ENCODE results near the gene NPTX1. TPM values are rescaled to one million over a fixed set of nuclear protein-coding genes. Genes with fewer than 3 reads are reported as not detected.

The NPTX1 gene
- total and polyA plus RNA-seq, 5 donors = 0.02 TPM; not detected in 4

DNA sequence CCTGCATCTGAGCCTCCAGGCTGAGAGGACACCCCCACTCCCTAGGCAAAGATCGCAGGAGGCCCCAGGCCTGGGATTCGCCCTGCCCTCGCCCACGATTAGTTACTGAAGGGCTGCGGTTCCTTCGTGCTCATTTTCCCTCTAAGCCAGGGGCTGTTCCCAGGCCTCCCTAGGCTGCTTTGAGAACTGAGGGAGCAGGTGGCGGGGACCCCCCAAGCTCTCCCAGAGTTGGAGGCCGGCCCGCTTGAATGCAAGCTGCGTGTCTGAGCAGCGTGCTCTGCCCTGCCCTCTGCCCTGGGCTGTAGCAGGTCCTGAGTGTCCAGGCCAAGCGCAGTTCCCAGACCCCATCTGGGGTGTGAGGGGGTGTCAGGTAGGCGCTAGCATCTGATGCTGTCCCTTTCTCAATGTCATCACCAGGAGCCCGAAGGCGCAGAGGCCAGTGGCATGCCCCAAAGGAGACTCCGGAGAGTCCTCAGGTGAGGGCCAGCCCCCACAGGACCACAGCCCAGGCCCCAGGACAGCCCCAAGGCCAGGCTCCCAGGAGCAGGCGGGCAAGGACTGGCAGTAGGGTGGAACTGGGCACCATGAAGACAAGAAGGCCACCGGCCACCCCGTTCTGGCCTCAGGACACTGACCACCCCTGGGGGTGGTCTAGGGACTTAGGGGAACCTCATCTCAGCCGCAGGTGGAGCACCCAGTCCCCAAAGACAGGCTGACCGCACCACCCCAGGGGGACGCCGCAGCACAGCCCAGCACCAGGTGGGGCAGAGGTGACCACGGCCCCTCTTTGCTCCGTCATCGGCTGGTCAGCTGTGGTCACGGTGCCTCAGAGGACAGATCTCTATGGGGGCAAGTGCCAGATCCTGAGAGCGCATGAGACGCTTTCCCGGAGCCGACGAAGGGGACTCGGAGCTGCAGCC lies 46.8 kb downstream of the NPTX1 start:
- no peaks in the 10 kb centered on the region for H3K27me3 ChIP-seq (ENCODE audit: control insufficient read depth, insufficient read depth)
- 94% methylated on average over 33 of the region's 33 CpGs for WGBS
- H3K9me3 ChIP-seq (ENCODE audit: control insufficient read depth, low read length) = no peaks in the 10 kb centered on the region
- H3K4me1 ChIP-seq (ENCODE audit: control insufficient read depth, insufficient read depth, low read length) = no peaks in the 10 kb centered on the region
- H3K4me3 ChIP-seq (ENCODE audit: low read length) = no peak overlapping the region
- intact Hi-C loops (cut with DNase I) = loop anchor here in 3 of 4 donors (5.0 to 10.0 kb wide), 4 partner anchors 143 to 675 kb away; no protein-coding TSS in a partner anchor
- ATAC-seq = no peak
- DNase-seq = peak in 1 of 3 donors; percentile 51
- H3K27ac ChIP-seq (ENCODE audit: low read length) = no peak overlapping the region

DNA sequence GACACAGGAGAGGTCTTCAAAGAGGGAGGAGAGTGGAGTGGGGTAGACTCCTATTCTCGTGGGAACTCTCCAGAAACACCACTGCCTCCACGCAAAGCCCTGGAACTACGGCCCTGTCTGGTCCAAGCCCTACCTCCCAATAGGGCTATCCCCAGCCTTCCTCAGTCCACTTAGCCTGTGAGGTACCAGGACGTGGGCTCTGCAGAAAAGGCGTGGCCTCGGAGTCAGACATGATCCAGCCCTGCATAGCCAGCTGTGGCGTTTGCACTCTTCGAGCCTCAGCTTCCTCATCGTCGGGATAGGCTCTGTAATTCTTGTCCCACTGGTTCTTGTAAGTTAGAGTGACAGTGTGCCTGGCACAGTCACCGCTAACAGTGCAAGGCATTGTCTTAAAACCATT lies 47.6 kb downstream of the NPTX1 start:
- no peaks in the 10 kb centered on the region for H3K27me3 ChIP-seq (ENCODE audit: control insufficient read depth, insufficient read depth)
- intact Hi-C loops (cut with DNase I) = loop anchor here in 3 of 4 donors (5.0 to 10.0 kb wide), 3 partner anchors 144 to 676 kb away; no protein-coding TSS in a partner anchor
- H3K4me1 ChIP-seq (ENCODE audit: control insufficient read depth, insufficient read depth, low read length) = no peaks in the 10 kb centered on the region
- ATAC-seq (no peak), DNase-seq (no peak)
- WGBS = 89% methylated on average over 11 of the region's 11 CpGs
- H3K4me3 ChIP-seq (ENCODE audit: low read length) = no peak overlapping the region
- H3K27ac ChIP-seq (ENCODE audit: low read length) = no peak overlapping the region
- no peaks in the 10 kb centered on the region for H3K9me3 ChIP-seq (ENCODE audit: control insufficient read depth, low read length)

DNA sequence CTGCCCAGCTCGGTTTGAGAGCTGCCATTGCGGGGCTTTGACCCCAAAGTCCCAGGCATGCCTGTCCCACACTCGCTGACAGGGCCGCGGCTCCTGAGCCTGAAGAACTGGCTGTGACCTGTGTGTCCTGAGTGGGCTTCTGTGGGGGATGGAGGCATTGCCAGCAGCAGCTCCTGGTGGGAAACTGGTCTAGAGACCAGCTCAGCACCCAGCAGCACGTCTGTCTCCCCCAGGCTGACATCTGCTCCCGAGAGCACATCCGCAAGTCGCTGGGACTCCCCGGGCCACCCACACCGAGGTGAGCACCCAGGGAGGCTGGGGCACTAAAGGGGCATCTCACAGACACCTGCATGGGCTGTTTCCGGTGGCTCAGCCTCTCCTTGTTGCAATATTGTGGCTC lies 48.0 kb downstream of the NPTX1 start:
- no peak for DNase-seq
- no peak for ATAC-seq
- Histone ChIP-seq H3K4me3 (ENCODE audit: low read length) (no peak overlapping the region), H3K27ac (ENCODE audit: low read length) (no peak overlapping the region), H3K27me3 (ENCODE audit: control insufficient read depth, insufficient read depth) (no peaks in the 10 kb centered on the region), H3K9me3 (ENCODE audit: control insufficient read depth, low read length) (no peaks in the 10 kb centered on the region), H3K4me1 (ENCODE audit: control insufficient read depth, insufficient read depth, low read length) (no peaks in the 10 kb centered on the region)
- WGBS = 92% methylated on average over 12 of the region's 12 CpGs
- intact Hi-C loops (cut with DNase I) = loop anchor here in 3 of 4 donors (5.0 to 10.0 kb wide), 3 partner anchors 144 to 676 kb away; no protein-coding TSS in a partner anchor

DNA sequence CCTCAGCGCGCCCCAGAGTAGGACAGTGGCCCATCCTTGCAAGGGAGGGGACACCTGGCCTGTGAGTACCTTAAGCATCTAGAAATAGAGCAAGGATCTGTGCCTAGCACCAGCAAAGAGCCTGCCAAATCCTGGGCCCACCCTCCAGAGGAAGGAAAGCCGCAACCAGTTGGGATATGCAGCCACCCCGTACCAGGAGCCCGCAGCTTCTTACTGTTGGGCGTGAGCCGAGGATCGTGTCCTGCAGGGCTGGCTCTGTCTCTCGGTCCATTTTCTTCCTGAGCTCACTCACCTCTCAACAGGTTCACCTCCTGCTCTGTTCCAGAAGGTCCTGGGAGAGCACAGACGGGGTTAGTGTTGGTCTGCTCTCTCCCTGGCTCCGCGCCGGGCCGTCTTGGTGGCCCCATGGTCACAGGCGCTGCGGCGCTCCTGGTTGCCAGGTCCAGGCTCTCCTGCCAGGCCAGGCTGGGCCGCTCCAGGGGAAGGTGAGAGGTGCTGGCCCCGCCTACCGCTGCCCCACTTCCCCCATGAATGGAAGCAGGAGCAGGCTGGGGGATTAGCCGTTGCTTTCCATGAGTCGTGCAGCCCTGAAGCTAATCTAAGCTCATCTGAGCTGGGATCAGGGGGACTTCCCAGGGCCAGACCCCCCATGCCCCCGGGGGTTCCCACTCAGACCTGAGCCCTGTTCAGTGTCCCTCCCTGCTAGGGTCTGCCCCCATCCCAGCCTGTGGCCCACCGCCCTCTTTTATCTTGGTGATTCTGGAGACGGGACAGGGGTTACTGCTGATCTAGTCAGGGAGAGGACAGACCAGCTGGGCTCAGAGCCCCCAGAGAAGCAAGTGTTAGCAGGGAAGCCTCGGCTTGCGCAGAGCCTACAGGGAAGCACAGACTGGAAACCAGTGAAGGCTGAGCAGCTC lies 48.8 kb downstream of the NPTX1 start:
- no peaks in the 10 kb centered on the region for H3K27me3 ChIP-seq (ENCODE audit: control insufficient read depth, insufficient read depth)
- H3K9me3 ChIP-seq (ENCODE audit: control insufficient read depth, low read length) = no peaks in the 10 kb centered on the region
- intact Hi-C loops (cut with DNase I) = loop anchor here in 3 of 4 donors (5.0 to 10.0 kb wide), 3 partner anchors 145 to 677 kb away; no protein-coding TSS in a partner anchor
- 86% methylated on average over 27 of the region's 27 CpGs for WGBS
- no peak overlapping the region for H3K4me3 ChIP-seq (ENCODE audit: low read length)
- no peak overlapping the region for H3K27ac ChIP-seq (ENCODE audit: low read length)
- H3K4me1 ChIP-seq (ENCODE audit: control insufficient read depth, insufficient read depth, low read length) = no peaks in the 10 kb centered on the region
- peak in 1 of 3 donors; percentile 64 for DNase-seq
- ATAC-seq = no peak

DNA sequence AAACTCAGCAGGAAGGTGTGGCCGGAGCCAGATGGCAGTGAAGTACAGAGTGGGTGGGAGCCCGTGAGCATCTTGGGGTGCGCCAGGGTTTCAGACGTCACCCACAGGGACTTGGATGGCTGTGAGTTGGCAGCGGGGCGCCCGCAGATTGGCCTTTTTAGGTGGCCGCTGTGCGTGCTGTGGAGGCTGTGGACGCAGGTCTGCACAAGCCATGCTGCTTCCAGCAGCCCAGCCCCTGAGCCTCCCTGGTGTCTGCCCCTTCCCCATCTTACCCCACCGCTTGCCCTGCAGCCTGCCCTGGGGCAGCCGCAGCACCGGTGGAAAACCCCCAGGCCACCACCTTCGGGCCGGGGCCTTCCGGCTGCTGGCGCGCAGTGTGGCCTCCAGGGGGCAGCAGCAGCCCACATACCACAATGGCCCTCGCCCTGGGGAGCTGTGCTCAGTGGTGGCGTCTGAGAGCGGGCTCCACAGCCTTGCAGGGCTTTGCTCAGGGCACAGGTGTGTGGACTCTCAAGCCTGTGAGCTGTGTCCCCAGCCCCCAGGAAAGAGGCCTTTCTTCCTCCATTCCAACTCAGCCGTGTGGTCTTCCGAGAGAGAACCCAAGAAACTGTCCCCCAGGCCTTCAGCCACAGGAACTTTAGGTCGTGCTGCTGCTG lies 49.6 kb downstream of the NPTX1 start:
- DNase-seq (peak; percentile 72 to 88 (median 88)), ATAC-seq (peak; percentile 71 to 77)
- intact Hi-C loops (cut with DNase I) = loop anchor here in 3 of 4 donors (5.0 to 10.0 kb wide), 3 partner anchors 146 to 678 kb away; no protein-coding TSS in a partner anchor
- Histone ChIP-seq H3K9me3 (ENCODE audit: control insufficient read depth, low read length) (no peaks in the 10 kb centered on the region), H3K27me3 (ENCODE audit: control insufficient read depth, insufficient read depth) (no peaks in the 10 kb centered on the region), H3K27ac (ENCODE audit: low read length) (no peak overlapping the region), H3K4me3 (ENCODE audit: low read length) (no peak overlapping the region), H3K4me1 (ENCODE audit: control insufficient read depth, insufficient read depth, low read length) (no peaks in the 10 kb centered on the region)
- 39% methylated on average over 24 of the region's 24 CpGs for whole genome bisulfite sequencing

DNA sequence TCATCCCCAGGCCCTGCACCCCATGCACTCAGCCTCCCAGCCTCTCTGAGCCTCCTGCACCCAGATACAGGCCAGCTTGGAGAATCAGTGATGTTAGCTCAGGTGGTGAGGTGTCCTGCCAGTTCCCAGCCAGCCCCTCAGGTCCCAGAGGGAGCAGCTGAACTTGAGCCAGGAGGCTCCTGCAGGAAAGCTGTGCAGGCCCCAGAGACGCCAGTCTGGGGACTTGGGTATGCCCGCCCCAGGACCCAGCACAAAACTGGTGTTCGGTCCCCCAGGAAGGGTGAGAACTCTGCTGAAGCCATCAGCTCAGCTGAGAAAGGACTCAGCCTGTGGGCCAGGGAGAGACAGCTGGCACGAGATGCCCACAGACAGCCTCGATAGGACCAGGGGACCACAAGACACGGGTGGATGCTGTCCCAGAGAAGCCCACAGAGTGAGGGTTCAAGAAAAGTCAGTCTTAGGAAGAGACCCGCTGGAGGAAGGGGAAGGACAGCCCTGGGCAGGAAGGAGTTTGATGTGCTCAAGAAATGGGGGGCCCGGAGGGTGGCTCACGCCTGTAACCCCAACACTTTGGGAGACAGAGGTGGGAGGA lies 50.5 kb downstream of the NPTX1 start:
- intact Hi-C loops (cut with DNase I) = loop anchor here (2.0 to 10.0 kb wide), 4 partner anchors 146 to 679 kb away; no protein-coding TSS in a partner anchor
- ATAC-seq (no peak), DNase-seq (peak in 1 of 3 donors; percentile 39)
- no peaks in the 10 kb centered on the region for H3K9me3 ChIP-seq (ENCODE audit: control insufficient read depth, low read length)
- no peak overlapping the region for H3K4me3 ChIP-seq (ENCODE audit: low read length)
- no peaks in the 10 kb centered on the region for H3K27me3 ChIP-seq (ENCODE audit: control insufficient read depth, insufficient read depth)
- 82% methylated on average over 9 of the region's 9 CpGs for WGBS
- H3K27ac ChIP-seq (ENCODE audit: low read length) = no peak overlapping the region
- no peaks in the 10 kb centered on the region for H3K4me1 ChIP-seq (ENCODE audit: control insufficient read depth, insufficient read depth, low read length)

DNA sequence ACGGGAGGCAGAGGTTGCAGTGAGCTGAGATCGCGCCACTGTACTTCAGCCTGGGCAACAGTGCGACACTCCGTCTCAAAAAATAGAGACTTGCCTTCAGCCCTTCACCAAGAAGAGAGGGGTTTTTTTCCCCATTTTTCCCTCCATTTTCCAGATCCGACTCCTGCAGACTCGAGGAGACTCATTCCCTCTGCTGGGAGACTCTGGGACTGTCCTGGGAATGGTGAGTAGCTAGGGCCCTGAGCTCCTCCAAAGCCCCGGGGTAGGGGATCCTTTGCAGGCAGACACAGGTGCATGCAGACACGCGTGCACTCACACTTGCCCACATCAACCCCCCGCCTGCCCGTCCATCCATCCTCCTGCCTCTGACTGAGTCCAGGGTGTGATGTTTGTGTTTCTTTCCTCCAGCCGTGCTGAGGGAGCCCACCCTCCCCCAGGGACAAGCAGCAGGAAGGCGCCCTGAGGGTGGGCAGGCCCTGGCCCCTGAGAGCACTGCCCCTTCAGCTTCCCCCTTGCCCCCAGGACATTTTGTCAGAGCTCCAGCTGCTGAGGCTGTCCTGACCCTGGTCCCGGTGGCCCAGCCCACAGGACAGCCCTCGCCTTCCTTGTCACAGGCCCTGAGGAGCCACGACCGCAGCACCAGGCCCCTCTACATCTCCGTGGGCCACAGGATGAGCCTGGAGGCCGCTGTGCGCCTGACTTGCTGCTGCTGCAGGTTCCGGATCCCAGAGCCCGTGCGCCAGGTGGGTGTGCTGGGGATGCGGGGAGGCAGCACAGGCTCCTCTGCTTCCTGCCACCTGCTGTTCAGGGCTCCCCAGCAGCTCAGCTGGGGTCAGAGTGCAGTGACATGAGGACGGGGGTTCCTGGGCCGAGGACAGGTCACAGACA lies 51.3 kb downstream of the NPTX1 start:
- peak in 1 of 3 donors; percentile 37 for DNase-seq

DNA sequence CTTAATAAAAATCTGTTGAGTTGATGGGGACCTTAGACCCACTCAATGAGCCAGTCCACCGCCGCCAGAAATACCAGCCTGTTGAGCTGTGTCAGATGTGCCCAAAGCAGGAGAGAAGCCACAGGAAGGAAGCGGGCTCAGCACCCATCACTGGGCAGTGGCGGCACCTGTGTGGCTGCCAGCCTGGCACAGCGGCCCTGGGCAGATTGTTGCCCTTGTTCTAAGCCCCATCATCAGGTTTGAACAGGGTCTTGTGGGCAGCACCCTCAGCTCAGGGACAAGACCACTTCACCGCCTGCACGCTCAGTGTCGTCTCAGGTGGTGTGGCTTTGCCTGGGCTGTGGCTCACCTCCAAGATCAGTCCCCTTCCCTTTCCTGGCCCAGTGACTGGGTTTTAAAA lies 52.1 kb downstream of the NPTX1 start:
- ATAC-seq (no peak), DNase-seq (peak in 2 of 3 donors; percentile 33 to 59)
- H3K4me1 ChIP-seq (ENCODE audit: control insufficient read depth, insufficient read depth, low read length) = no peaks in the 10 kb centered on the region
- WGBS = 79% methylated on average over 8 of the region's 8 CpGs
- H3K27me3 ChIP-seq (ENCODE audit: control insufficient read depth, insufficient read depth) = no peaks in the 10 kb centered on the region
- no peak overlapping the region for H3K27ac ChIP-seq (ENCODE audit: low read length)
- no peaks in the 10 kb centered on the region for H3K9me3 ChIP-seq (ENCODE audit: control insufficient read depth, low read length)
- no peak overlapping the region for H3K4me3 ChIP-seq (ENCODE audit: low read length)
- intact Hi-C loops (cut with DNase I) = loop anchor here in 2 of 4 donors (2.0 to 10.0 kb wide), 2 partner anchors 557 to 681 kb away; no protein-coding TSS in a partner anchor

More for the DNA sequence above, 51.3 kb downstream of the NPTX1 start:
- no peaks in the 10 kb centered on the region for H3K9me3 ChIP-seq (ENCODE audit: control insufficient read depth, low read length)
- no peaks in the 10 kb centered on the region for H3K4me1 ChIP-seq (ENCODE audit: control insufficient read depth, insufficient read depth, low read length)
- 81% methylated on average over 27 of the region's 27 CpGs for WGBS
- intact Hi-C loops (cut with DNase I) = loop anchor here (2.0 to 10.0 kb wide), 4 partner anchors 147 to 680 kb away; no protein-coding TSS in a partner anchor
- no peak for ATAC-seq
- H3K27me3 ChIP-seq (ENCODE audit: control insufficient read depth, insufficient read depth) = no peaks in the 10 kb centered on the region
- no peak overlapping the region for H3K4me3 ChIP-seq (ENCODE audit: low read length)
- no peak overlapping the region for H3K27ac ChIP-seq (ENCODE audit: low read length)

DNA sequence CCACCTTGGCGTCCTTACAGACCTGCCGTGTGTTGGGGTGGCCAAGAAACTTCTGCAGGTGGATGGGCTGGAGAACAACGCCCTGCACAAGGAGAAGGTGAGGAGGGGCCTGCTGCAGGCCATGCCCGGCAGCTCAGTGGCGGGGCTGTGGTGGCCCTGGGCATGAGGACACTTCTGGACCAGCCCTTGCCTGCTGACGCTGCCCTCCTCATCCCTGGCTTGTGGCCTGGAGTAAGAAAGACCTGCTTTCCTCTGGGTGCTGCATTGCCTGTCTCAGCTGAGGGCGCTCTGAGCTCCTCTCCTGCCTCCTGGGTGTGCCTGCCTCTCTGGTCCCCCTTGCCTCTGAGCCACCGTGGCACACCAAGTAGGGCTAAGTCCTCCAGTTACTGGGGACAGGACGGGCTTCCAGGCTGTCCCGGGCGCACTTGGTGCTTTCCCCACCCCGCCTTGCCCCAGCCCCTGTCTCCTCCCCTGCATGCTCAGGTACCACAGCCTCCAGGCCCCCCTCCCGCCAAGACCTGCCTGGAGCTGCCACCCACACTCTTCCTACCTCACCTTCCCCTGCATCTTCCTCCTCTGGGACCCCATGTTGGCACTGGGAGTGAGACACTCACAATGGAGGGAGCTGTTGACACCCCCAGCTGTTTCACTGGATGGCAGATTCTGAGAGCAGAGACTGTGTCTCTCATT lies 52.7 kb downstream of the NPTX1 start:
- H3K9me3 ChIP-seq (ENCODE audit: control insufficient read depth, low read length) = no peaks in the 10 kb centered on the region
- 79% methylated on average over 13 of the region's 13 CpGs for WGBS
- no peaks in the 10 kb centered on the region for H3K4me1 ChIP-seq (ENCODE audit: control insufficient read depth, insufficient read depth, low read length)
- DNase-seq (no peak), ATAC-seq (no peak)
- H3K27me3 ChIP-seq (ENCODE audit: control insufficient read depth, insufficient read depth) = no peaks in the 10 kb centered on the region
- no peak overlapping the region for H3K4me3 ChIP-seq (ENCODE audit: low read length)
- no peak overlapping the region for H3K27ac ChIP-seq (ENCODE audit: low read length)
- intact Hi-C loops (cut with DNase I) = loop anchor here in 2 of 4 donors (2.0 to 10.0 kb wide), 2 partner anchors 557 to 681 kb away; no protein-coding TSS in a partner anchor
